Naive thymus-derived CD4-positive, alpha-beta T cell (primary cell): Measurements from ENCODE around the gene MTG2. TPM values are rescaled to one million over a fixed set of nuclear protein-coding genes. Genes with fewer than 3 reads are reported as not detected.

Experiments used
- ATAC-seq: fragments of 150-1000 bp; cut with Tn5 transposase; 2 replicates; pipeline ENCODE4 v1.10.0; 2021; ENCODE audit warnings: mild to moderate bottlenecking, moderate library complexity
- CTCF ChIA-PET: fragments of 350-600 bp; sonication (Branson Sonifier 250); formaldehyde crosslinking; loops from one replicate; lab custom pipeline; 2021; ENCODE audit warnings: antibody characterized with exemption; lab: Charles Lee
- POLR2A ChIA-PET: fragments of 350-600 bp; sonication (Branson Sonifier 250); formaldehyde crosslinking; loops from one replicate; lab custom pipeline; 2021; ENCODE audit warnings: antibody characterized with exemption, inconsistent platforms; lab: Charles Lee
- DNase-seq, 9 donors: peaks; one replicate each; pipeline versions ENCODE4 v3.0.0 to v3.0.0-alpha.2; 2020 to 2022; ENCODE audit warnings: mixed read lengths in 1 of 9
- H3K27ac ChIP-seq: one replicate; pipeline ENCODE4 v1.7.0; 2013; ENCODE audit warnings: mild to moderate bottlenecking, low read depth, low read length, moderate library complexity
- H3K27me3 ChIP-seq, 2 donors: one replicate each; pipeline ENCODE4 v1.7.0; 2013; ENCODE audit warnings: low read length in 2 of 2, mild to moderate bottlenecking in 2 of 2, moderate library complexity in 2 of 2; ENCODE audit not compliant: control insufficient read depth in 2 of 2, insufficient read depth in 2 of 2
- H3K36me3 ChIP-seq, 3 experiments: 1 replicate in 2 of 3; 2 replicates in 1 of 3; pipeline ENCODE4 v1.7.0; 2013; ENCODE audit warnings: low read length in 3 of 3, mild to moderate bottlenecking in 3 of 3, moderate library complexity in 1 of 3; ENCODE audit not compliant: insufficient read depth in 3 of 3, control insufficient read depth in 2 of 3
- H3K4me1 ChIP-seq, 2 donors: one replicate each; pipeline ENCODE4 v1.7.0; 2013; ENCODE audit warnings: low read length in 2 of 2, mild to moderate bottlenecking in 2 of 2, moderate library complexity in 1 of 2; ENCODE audit not compliant: control insufficient read depth in 2 of 2, insufficient read depth in 2 of 2
- H3K4me3 ChIP-seq: 2 replicates; pipeline ENCODE4 v1.7.0; 2013; ENCODE audit warnings: mild to moderate bottlenecking, low read length
- H3K9me3 ChIP-seq, 3 experiments: 1 replicate in 2 of 3; 2 replicates in 1 of 3; pipeline ENCODE4 v1.7.0; 2013; ENCODE audit warnings: low read length in 3 of 3; ENCODE audit not compliant: control insufficient read depth in 2 of 3
- H3K27ac Mint-ChIP-seq, 9 donors: one replicate each; pipeline ENCODE4 v1.8.0; 2020 to 2022; ENCODE audit warnings: mixed read lengths in 9 of 9, mild to moderate bottlenecking in 8 of 9, moderate library complexity in 5 of 9, inconsistent platforms in 2 of 9
- H3K27me3 Mint-ChIP-seq, 5 donors: one replicate each; pipeline ENCODE4 v1.8.0; 2021 to 2022; ENCODE audit warnings: mixed read lengths in 5 of 5, mild to moderate bottlenecking in 1 of 5
- H3K36me3 Mint-ChIP-seq, 5 donors: one replicate each; pipeline ENCODE4 v1.8.0; 2020 to 2022; ENCODE audit warnings: mixed read lengths in 5 of 5, mild to moderate bottlenecking in 3 of 5, inconsistent platforms in 1 of 5
- H3K4me1 Mint-ChIP-seq, 7 donors: one replicate each; pipeline ENCODE4 v1.8.0; 2020 to 2022; ENCODE audit warnings: mixed read lengths in 7 of 7, mild to moderate bottlenecking in 3 of 7, inconsistent platforms in 1 of 7
- H3K4me3 Mint-ChIP-seq, 10 donors: one replicate each; pipeline ENCODE4 v1.8.0; 2020 to 2022; ENCODE audit warnings: mild to moderate bottlenecking in 10 of 10, mixed read lengths in 10 of 10, moderate library complexity in 6 of 10, inconsistent platforms in 2 of 10
- H3K9me3 Mint-ChIP-seq, 11 donors: one replicate each; pipeline ENCODE4 v1.8.0; 2020 to 2022; ENCODE audit warnings: mixed read lengths in 11 of 11, mild to moderate bottlenecking in 4 of 11, inconsistent platforms in 1 of 11, moderate library complexity in 1 of 11
- intact Hi-C, 2 donors: fragments of 100-400 bp; cut with micrococcal nuclease; formaldehyde crosslinking; loops; one replicate each; pipeline ENCODE4 v1.15.1; 2023
- polyA plus RNA-seq, 2 donors: library from polyadenylated mRNA; unstranded; fragments of 300-500 nt; fragmentation: Illumina TruSeq; gene quantifications; one replicate each; pipeline ENCODE4 v1.2.3, GENCODE V29; 2021
- total RNA-seq, 6 experiments: library from RNA in 5 of 6; stranded (reverse) in 5 of 6; gene quantifications; 1 replicate in 5 of 6; 2 replicates in 1 of 6; pipeline ENCODE4 v1.2.3 and lab custom pipeline; 2021 to 2026

The MTG2 gene
- total and polyA plus RNA-seq, 7 experiments from 2014 or later = 18.2 to 51.5 (median 31.8) TPM

DNA sequence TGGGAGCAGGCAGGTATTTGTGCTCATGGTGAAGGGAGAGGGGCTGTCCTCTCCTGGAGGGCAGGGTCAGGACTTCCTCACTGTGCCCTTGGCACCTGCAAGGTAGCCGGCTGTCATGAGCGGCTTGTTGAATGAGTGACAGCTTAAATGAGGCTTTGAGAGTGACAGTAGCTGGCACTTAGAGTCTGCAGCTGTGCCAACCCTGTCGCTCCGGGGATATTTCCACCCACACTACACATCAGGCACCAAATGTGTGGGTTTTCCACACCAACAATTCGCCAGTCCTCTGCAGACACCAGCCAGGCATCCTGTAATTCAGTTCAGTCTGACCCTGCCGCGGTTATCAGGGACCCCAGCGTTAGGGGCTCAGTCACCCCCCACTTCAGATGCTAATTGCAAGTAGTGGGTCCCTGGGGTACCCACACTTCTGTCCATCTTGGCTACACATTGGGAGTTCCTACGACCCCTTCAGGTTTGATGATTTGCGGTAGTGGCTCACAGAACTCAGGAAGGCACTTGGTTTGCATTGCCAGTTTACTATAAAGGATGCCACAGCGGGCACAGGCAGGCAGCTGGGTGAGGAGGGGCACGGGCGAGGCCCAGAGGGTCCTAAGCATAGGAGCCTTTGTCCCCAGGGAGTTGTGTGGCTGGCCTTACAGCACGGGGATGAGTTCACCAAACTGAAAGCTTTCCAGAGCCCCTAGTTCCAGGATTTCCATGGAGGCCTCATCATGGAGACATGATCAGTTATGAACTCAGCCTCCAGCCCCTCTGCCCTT lies 9.1 kb downstream of the MTG2 start:
- Histone ChIP-seq H3K9me3 (no peaks in the 10 kb centered on the region), H3K27me3 (no peaks in the 10 kb centered on the region), H3K27ac (no peak overlapping the region), H3K4me1 (no peaks in the 10 kb centered on the region), H3K36me3 (peaks cover 0 to 48% (median 4%) of the 10 kb centered on the region in 3 experiments), H3K4me3 (no peak overlapping the region)
- Mint-ChIP-seq H3K4me1 (peaks cover 2 to 21% (median 14%) of the 10 kb centered on the region in 7 donors), H3K27ac (no peak overlapping the region), H3K36me3 (peaks cover 4 to 23% (median 10%) of the 10 kb centered on the region in 5 donors), H3K4me3 (no peak overlapping the region), H3K27me3 (no peaks in the 10 kb centered on the region), H3K9me3 (no peaks in the 10 kb centered on the region)
- ATAC-seq = no peak
- no peak for DNase-seq
- ChIA-PET POLR2A (no interaction called here), CTCF (no interaction called here)
- intact Hi-C loops = no loop called here

DNA sequence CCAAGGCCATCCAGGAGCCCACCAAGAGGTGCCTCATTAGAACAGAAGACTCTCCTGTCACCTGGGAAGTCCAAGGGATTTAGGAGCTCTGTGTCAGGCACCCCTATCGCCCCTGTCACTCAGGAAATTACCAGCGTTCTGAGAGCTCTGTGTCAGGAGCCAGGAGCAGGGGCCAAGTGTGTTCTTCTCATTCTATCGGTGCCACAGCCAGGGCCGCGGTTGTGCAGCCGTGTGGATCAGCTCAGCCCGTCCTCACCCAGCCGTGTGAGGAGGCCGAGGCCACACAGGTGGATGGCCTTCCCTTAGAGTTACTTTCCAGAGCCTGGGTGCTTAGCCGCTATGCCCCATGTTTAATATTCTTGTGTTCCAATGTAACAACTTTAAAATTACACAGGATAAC lies 9.8 kb downstream of the MTG2 start:
- Mint-ChIP-seq H3K4me1 (peaks cover 0 to 14% (median 10%) of the 10 kb centered on the region in 7 donors), H3K4me3 (no peak overlapping the region), H3K9me3 (no peaks in the 10 kb centered on the region), H3K27ac (no peak overlapping the region), H3K36me3 (peaks cover 4 to 24% (median 10%) of the 10 kb centered on the region in 5 donors), H3K27me3 (no peaks in the 10 kb centered on the region)
- POLR2A ChIA-PET = no interaction called here
- Histone ChIP-seq H3K9me3 (no peaks in the 10 kb centered on the region), H3K4me3 (no peak overlapping the region), H3K27ac (no peak overlapping the region), H3K4me1 (no peaks in the 10 kb centered on the region), H3K36me3 (peaks cover 0 to 52% (median 4%) of the 10 kb centered on the region in 3 experiments), H3K27me3 (no peaks in the 10 kb centered on the region)
- CTCF ChIA-PET = no interaction called here
- intact Hi-C loops = no loop called here
- DNase-seq = no peak
- no peak for ATAC-seq

DNA sequence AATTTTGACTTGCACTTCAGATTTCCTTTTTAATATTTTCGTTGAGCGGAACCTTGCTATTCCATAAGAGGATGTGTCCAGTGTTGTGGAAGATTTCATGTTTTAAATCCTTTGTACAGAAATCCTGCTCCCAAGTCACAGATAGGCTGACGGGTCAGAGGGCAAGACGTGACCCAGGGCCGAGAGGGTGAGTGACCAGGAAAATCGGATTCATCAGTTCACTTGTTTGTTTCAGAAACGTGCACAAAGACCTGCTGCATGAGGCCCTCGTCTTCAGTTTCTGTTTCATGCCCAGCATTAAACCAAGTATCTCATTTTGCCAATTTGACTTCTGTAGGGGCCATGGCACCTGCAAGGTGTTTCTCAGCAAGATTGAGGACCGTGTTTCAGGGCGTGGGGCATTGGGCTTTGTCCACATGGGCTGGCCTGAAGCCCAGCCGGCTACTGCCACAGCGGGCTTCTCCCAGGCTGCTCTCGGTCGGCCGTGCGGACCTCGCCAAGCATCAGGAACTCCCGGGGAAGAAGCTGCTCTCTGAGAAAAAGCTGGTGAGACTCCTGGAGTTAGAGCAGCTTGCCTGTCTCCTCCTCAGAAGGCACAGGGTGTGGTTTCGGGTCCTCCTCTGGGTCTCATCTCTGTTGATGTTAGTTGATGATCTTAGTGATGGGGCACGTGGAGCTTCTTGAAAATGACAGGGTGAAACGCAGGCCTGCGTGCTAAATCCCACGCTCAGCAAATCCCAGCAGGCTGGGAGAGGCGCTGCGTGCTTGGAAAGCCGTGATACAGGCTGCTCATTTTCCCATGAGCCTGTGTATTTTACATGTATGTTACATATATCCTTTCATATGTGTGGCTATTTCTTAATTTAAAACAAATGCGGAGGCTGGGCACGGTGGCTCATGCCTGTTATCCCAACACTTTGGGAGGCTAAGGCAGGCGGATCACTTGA lies 10.5 kb downstream of the MTG2 start:
- H3K36me3 Mint-ChIP-seq = peaks cover 4 to 28% (median 10%) of the 10 kb centered on the region in 5 donors
- CTCF ChIA-PET = no interaction called here
- POLR2A ChIA-PET = no interaction called here
- no peaks in the 10 kb centered on the region for H3K27me3 Mint-ChIP-seq
- ATAC-seq (no peak), DNase-seq (no peak)
- intact Hi-C loops = no loop called here
- H3K9me3 Mint-ChIP-seq = no peaks in the 10 kb centered on the region
- H3K27ac Mint-ChIP-seq = peak overlapping the region in 2 of 9 donors; percentile 9 to 21
- Histone ChIP-seq H3K4me1 (no peaks in the 10 kb centered on the region), H3K4me3 (no peak overlapping the region), H3K9me3 (no peaks in the 10 kb centered on the region), H3K27me3 (no peaks in the 10 kb centered on the region), H3K36me3 (peaks cover 0 to 60% (median 5%) of the 10 kb centered on the region in 3 experiments), H3K27ac (no peak overlapping the region)
- peaks cover 0 to 8% (median 5%) of the 10 kb centered on the region in 7 donors for H3K4me1 Mint-ChIP-seq
- no peak overlapping the region for H3K4me3 Mint-ChIP-seq

DNA sequence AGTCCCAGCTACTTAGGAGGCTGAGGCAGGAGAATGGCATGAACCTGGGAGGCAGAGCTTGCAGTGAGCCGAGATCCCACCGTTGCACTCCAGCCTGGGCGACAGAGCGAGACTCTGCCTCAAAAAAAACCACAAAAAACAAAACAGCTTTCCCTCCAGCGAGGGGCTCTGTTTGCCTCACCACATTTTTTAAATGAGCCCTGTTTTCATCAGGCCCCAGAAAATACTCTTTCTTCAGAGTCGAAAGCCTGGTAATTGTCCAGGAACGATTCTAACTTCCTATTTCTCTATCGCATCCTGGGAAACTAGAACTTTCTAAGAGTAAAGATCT lies 12.2 kb downstream of the MTG2 start:
- DNase-seq (no peak), ATAC-seq (no peak)
- Mint-ChIP-seq H3K9me3 (no peaks in the 10 kb centered on the region), H3K4me3 (no peak overlapping the region), H3K27ac (peak overlapping the region in 1 of 9 donors; percentile 14), H3K4me1 (peaks cover 0 to 4% (median 2%) of the 10 kb centered on the region in 7 donors), H3K36me3 (peaks cover 9 to 37% (median 15%) of the 10 kb centered on the region in 5 donors), H3K27me3 (no peaks in the 10 kb centered on the region)
- H3K4me1 ChIP-seq = no peaks in the 10 kb centered on the region
- peaks cover 0 to 63% (median 11%) of the 10 kb centered on the region in 3 experiments for H3K36me3 ChIP-seq
- no peaks in the 10 kb centered on the region for H3K27me3 ChIP-seq
- intact Hi-C loops = no loop called here
- CTCF ChIA-PET = interaction anchor here (0.7 to 0.8 kb wide), 2 partner anchors 9 to 70 kb away, joined by 4 to 5 read pairs; no protein-coding TSS in a partner anchor
- no peak overlapping the region for H3K27ac ChIP-seq
- POLR2A ChIA-PET = no interaction called here
- H3K9me3 ChIP-seq = no peaks in the 10 kb centered on the region
- no peak overlapping the region for H3K4me3 ChIP-seq

DNA sequence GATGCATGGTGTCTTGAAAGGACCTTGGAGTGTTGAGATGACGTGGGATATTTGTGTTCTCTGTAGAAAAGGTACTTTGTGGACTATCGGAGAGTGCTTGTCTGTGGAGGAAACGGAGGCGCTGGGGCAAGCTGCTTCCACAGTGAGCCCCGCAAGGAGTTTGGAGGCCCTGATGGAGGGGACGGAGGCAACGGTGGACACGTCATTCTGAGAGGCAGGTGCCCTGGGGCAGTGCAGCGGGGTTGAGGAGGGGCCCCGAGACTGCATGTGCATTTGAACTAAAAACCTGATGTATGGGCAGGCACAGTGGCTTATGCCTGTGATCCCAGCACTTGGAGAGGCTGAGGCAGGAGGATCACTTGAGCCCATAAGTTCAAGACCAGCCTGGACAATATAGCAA lies 12.9 kb downstream of the MTG2 start:
- ATAC-seq = no peak
- H3K27ac ChIP-seq = no peak overlapping the region
- intact Hi-C loops = no loop called here
- Mint-ChIP-seq H3K9me3 (no peaks in the 10 kb centered on the region), H3K27ac (peak overlapping the region in 2 of 9 donors; percentile 14 to 48), H3K36me3 (peaks cover 9 to 38% (median 14%) of the 10 kb centered on the region in 5 donors), H3K4me3 (no peak overlapping the region), H3K27me3 (no peaks in the 10 kb centered on the region), H3K4me1 (peaks cover 0 to 2% (median 0%) of the 10 kb centered on the region in 7 donors)
- CTCF ChIA-PET = no interaction called here
- H3K4me3 ChIP-seq = no peak overlapping the region
- POLR2A ChIA-PET = no interaction called here
- DNase-seq = no peak
- no peaks in the 10 kb centered on the region for H3K9me3 ChIP-seq
- no peaks in the 10 kb centered on the region for H3K4me1 ChIP-seq
- H3K36me3 ChIP-seq = peaks cover 0 to 64% (median 8%) of the 10 kb centered on the region in 3 experiments
- H3K27me3 ChIP-seq = no peaks in the 10 kb centered on the region

DNA sequence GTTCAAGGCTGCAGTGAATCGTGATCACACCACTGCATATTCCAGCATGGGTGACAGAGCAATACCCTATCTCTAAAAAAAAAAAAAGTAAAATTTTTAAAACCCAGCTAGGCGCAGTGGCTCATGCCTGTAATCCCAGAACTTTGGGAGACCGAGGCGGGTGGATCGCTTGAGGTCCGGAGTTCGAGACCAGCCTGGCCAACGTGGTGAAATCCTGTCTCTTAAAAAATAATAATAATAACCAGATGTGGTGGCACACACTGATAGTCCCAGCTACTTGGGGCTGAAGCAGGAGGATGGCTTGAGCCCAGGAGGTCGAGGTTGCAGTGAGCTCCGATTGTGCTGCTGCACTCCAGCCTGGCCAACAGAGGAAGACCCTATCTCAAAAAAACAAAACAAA lies 13.5 kb downstream of the MTG2 start:
- no peak overlapping the region for H3K4me3 Mint-ChIP-seq
- H3K36me3 Mint-ChIP-seq = peaks cover 9 to 39% (median 14%) of the 10 kb centered on the region in 5 donors
- H3K27ac Mint-ChIP-seq = no peak overlapping the region
- Histone ChIP-seq H3K27ac (no peak overlapping the region), H3K4me1 (no peaks in the 10 kb centered on the region), H3K4me3 (no peak overlapping the region), H3K36me3 (peaks cover 0 to 64% (median 7%) of the 10 kb centered on the region in 3 experiments), H3K27me3 (no peaks in the 10 kb centered on the region), H3K9me3 (no peaks in the 10 kb centered on the region)
- intact Hi-C loops = no loop called here
- H3K9me3 Mint-ChIP-seq = no peaks in the 10 kb centered on the region
- ChIA-PET POLR2A (no interaction called here), CTCF (no interaction called here)
- ATAC-seq (no peak), DNase-seq (no peak)
- peaks cover 0 to 2% (median 0%) of the 10 kb centered on the region in 7 donors for H3K4me1 Mint-ChIP-seq
- H3K27me3 Mint-ChIP-seq = no peaks in the 10 kb centered on the region
